Fibroblast of the aortic adventitia (primary cell): Measurements from ENCODE around the gene AVPR1A. TPM values are rescaled to one million over a fixed set of nuclear protein-coding genes. Genes with fewer than 3 reads are reported as not detected.

Source experiments
- DNase-seq: peaks from one replicate; pipeline ENCODE4 v3.0.0-alpha.2; 2010; ENCODE audit warnings: low read depth
- H3K4me3 ChIP-seq: 2 replicates; pipeline ENCODE4 v1.5.1; 2011; ENCODE audit warnings: low read depth, mild to moderate bottlenecking, control low read depth, low read length, moderate library complexity
- CTCF ChIP-seq: IDR thresholded peaks from 2 replicates; pipeline ENCODE4 v1.5.1; 2011; ENCODE audit warnings: mild to moderate bottlenecking, low read length, control low read depth, inconsistent platforms; ENCODE audit not compliant: insufficient read depth
- total RNA-seq: library from RNA; depleted of rRNA; stranded (reverse); fragments of >200 nt; gene quantifications from 2 replicates; pipeline ENCODE4 v1.2.3, GENCODE V29; 2012; ENCODE audit warnings: low replicate concordance

Gene AVPR1A
- total RNA-seq, 1 donor = not detected

DNA sequence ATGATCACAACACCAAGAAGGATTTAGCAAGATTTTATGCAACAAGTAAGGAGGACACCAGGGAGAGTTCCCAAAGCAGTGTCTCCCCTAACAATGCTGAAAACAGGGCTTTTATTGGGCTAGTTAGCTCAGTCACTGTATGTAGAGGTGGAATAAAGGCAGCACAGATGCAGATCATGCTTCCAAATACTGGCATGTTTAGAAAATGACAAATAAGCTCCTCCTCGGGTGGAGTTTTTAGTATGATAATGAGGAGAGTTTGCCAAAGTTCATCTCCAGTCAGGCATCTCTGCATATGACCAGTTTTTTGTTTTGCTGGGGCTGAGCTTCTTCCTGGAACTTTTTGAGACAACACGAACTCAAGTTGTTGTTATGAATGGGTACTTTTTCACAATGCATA lies 4.4 kb upstream of the AVPR1A start:
- DNase-seq = no peak
- TF ChIP-seq CTCF = no peak
- no peak overlapping the region for H3K4me3 ChIP-seq

DNA sequence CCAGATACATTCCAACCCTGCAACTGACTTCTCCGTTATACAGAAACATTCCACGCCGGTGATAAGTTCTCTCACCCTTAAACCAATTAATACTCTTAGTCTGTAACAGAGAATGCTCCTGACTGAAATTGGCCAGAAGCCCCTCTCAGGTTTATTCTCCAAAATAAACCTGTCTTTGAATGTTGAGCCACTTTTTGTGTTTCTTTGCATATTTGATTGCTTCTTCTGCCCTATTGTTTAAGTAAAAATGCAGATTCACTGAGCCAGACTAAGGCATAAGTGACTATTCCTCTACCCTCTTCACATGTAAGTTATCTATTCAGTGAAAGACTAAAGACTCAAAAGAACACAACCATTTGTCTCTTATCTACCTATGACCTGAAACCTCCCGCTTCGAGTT lies 3.6 kb upstream of the AVPR1A start:
- DNase-seq = no peak
- no peak for TF ChIP-seq CTCF
- no peak overlapping the region for H3K4me3 ChIP-seq

DNA sequence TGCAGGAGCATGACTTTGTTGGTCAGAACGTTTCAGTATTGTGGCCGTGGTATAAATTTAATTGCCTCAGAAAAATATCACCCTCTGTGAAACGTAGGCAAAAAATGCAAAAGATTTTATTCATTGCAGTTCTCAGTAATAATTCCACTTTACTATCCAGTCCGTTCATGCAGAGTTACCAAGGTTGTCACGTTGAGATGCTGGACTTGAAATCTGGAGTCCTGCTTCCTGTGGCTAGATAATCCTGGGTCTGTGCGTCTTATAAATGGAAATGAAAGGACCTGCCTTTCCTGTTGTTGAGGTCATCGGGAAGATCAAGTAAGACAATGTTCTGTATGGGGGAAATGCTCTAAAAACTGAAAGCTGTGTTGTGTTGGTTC lies 1.3 kb upstream of the AVPR1A start:
- no peak for TF ChIP-seq CTCF
- no peak overlapping the region for H3K4me3 ChIP-seq
- DNase-seq = no peak

GRCh38 chr12:63151623-63152320 lies 771 bp upstream of the AVPR1A start:
- TF ChIP-seq CTCF = peak; percentile 87
- peak; percentile 35 for DNase-seq
- H3K4me3 ChIP-seq = peak overlapping the region; percentile 9

DNA sequence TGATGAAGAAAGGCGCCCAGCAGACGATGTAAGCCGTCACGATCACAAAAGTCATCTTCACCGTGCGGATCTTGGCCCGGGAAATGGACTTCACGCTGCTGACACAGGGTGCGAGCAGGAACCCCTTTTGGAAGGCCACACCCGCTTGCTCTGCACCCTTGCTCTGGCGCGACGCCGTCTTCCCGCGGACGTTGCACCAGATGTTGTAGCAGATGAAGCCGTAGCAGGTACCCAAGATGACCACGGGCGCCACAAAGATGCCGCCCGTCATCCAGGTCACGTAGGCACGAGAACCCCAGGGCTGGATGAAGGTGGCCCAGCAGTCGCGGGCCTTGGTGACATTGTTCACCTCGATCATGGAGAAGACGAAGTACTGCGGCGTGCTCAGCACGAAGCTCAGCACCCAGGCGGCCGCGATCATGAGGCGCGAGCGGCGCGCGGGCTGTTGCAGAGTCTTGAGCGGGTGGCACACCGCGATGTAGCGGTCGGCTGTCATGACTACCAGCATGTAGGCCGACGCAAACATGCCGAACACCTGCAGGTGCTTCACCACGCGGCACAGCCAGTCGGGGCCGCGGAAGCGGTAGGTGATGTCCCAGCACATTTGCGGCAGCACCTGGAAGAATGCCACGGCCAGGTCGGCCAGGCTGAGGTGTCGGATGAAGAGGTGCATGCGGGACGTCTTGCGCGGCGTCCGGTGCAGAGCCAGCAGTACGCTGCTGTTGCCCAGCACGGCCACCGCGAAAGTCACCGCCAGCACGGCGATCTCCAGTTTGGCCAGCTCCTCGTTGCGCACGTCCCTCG lies 890 bp downstream of the AVPR1A start:
- no peak overlapping the region for H3K4me3 ChIP-seq
- no peak for TF ChIP-seq CTCF
- DNase-seq = no peak

DNA sequence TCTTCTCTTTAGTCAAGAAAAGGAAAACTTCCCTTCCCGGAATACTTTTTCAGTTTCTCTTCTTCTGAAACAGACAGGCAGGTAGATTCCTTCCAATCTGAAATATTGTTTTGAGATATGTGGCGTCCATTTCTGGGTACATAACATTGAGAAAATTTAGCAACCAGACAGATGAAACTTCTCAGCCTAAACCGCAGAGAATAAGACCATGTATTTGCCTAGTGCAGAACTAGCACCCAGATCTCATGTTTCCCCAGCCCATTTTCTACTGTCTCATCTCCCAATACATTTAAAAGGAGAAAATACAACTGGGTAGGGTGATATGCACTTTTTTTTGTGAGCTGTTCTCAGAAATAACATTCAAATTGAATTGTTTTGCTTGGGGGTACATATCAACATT lies 6.4 kb downstream of the AVPR1A start:
- H3K4me3 ChIP-seq = no peak overlapping the region
- no peak for DNase-seq
- TF ChIP-seq CTCF = no peak
